Gastroesophageal sphincter (tissue), 3 donors: ENCODE measurements around the gene OR2AJ1.

Experiments
- POLR2A ChIP-seq, 2 donors: fragments of 450-650 bp; IDR thresholded peaks; one replicate each; pipeline ENCODE4 v1.6.1; 2017; ENCODE audit warnings: antibody characterized with exemption in 2 of 2, mild to moderate bottlenecking in 2 of 2, moderate library complexity in 1 of 2
- TF ChIP-seq, protein P1 (sequence below), 4 experiments: fragments of 200-600 bp in 2 of 4; fragments of 450-650 bp in 2 of 4; sonication (generic) in 1 of 4; IDR thresholded peaks; one replicate each; pipeline ENCODE4 v1.5.1; 2017 to 2019; ENCODE audit warnings: antibody characterized with exemption in 4 of 4, mild to moderate bottlenecking in 2 of 4, moderate library complexity in 2 of 4

DNA sequence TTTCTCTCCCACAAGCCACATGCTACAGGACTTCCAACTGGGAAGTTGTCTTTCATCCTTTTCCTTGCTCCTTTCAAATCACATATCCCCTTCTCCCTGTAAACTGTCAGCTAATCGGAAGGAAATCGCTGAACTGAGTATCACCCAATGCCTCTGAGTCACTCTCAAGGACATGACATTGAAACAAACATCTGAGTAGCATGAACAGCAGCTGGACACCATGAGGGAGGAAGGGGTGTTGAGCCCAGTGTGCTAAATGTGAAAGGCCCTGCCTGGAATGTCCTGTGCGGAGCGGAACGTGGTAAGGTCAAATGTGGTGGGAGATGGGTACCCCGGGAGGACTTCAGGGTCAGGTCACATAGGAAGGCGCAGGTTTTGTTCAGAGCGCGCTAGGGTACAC, at the start of gene OR2AJ1:
- no peak for TF ChIP-seq POLR2A (IDR thresholded peaks at IDR 0.05)
- TF ChIP-seq, protein P1, sequence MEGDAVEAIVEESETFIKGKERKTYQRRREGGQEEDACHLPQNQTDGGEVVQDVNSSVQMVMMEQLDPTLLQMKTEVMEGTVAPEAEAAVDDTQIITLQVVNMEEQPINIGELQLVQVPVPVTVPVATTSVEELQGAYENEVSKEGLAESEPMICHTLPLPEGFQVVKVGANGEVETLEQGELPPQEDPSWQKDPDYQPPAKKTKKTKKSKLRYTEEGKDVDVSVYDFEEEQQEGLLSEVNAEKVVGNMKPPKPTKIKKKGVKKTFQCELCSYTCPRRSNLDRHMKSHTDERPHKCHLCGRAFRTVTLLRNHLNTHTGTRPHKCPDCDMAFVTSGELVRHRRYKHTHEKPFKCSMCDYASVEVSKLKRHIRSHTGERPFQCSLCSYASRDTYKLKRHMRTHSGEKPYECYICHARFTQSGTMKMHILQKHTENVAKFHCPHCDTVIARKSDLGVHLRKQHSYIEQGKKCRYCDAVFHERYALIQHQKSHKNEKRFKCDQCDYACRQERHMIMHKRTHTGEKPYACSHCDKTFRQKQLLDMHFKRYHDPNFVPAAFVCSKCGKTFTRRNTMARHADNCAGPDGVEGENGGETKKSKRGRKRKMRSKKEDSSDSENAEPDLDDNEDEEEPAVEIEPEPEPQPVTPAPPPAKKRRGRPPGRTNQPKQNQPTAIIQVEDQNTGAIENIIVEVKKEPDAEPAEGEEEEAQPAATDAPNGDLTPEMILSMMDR (IDR thresholded peaks at IDR 0.05): no peak
